Nephron (organoid): Measurements from ENCODE around the gene UPK3BL1.
"Not testable (repeated sequence)": the region's sequence is repeated elsewhere in the genome, so short reads cannot be mapped to it uniquely, and the experiment has no call there.

Source experiments
- H3K27ac Mint-ChIP-seq, 3 experiments: 2 replicates each; pipeline ENCODE4 v1.8.0; 2020; ENCODE audit warnings: mixed read lengths in 3 of 3, mild to moderate bottlenecking in 2 of 3, moderate library complexity in 1 of 3
- H3K27me3 Mint-ChIP-seq: 2 replicates; pipeline ENCODE4 v1.8.0; 2021; ENCODE audit warnings: low read depth, mild to moderate bottlenecking, moderate library complexity, mixed read lengths
- H3K36me3 Mint-ChIP-seq: 2 replicates; pipeline ENCODE4 v1.8.0; 2020; ENCODE audit warnings: low read depth, mixed read lengths
- H3K4me1 Mint-ChIP-seq: 2 replicates; pipeline ENCODE4 v1.8.0; 2020; ENCODE audit warnings: mixed read lengths
- H3K4me3 Mint-ChIP-seq, 3 experiments: 2 replicates each; pipeline ENCODE4 v1.8.0; 2020; ENCODE audit warnings: mild to moderate bottlenecking in 3 of 3, mixed read lengths in 3 of 3, moderate library complexity in 2 of 3
- H3K9me3 Mint-ChIP-seq: 2 replicates; pipeline ENCODE4 v1.8.0; 2020; ENCODE audit warnings: mixed read lengths
- TF ChIP-seq, protein P1 (sequence below), 3 experiments: fragments of 200-600 bp; sonication (generic); IDR thresholded peaks; one replicate each; pipeline ENCODE4 v1.5.0; 2021; ENCODE audit warnings: antibody characterized with exemption in 3 of 3; ENCODE audit not compliant: unreplicated experiment in 3 of 3

Gene UPK3BL1

GRCh38 chr7:102642691-102643090 is at the start of gene UPK3BL1:
TSS of gene UPK3BL1 (minus strand) at chr7:102642791. CDS start at chr7:102642741, 50 bp downstream.
- H3K4me3 Mint-ChIP-seq, H3K4me1 Mint-ChIP-seq, H3K36me3 Mint-ChIP-seq: not testable (repeated sequence)

DNA sequence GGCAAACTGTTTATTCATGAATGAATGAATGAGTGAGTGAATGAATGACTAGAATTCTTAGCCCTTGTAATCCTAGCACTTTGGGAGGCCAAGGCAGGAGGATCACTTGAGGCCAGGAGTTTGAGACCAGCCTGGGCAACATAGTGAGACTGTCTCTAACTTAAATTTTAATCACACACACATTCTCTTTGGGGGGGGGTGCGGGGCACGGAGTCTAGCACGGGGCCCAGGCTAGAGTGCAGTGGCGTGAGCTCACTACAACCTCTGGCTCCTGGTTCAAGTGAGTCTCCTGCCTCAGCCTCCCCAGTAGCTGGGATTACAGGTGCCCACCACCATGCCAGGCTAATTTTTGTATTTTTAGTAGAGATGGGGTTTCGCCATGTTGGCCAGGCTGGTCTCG is 48.0 kb upstream of the UPK3BL1 start:
- H3K9me3 Mint-ChIP-seq, H3K27ac Mint-ChIP-seq, H3K36me3 Mint-ChIP-seq, H3K4me3 Mint-ChIP-seq, H3K4me1 Mint-ChIP-seq: not testable (repeated sequence)
- H3K27me3 Mint-ChIP-seq = peaks cover 29% of the 10 kb centered on the region

More at GRCh38 chr7:102642691-102643090, at the start of gene UPK3BL1:
- not testable (repeated sequence) for H3K9me3 Mint-ChIP-seq, H3K27me3 Mint-ChIP-seq, H3K27ac Mint-ChIP-seq

- not testable (repeated sequence) for H3K36me3 Mint-ChIP-seq, H3K9me3 Mint-ChIP-seq, H3K4me3 Mint-ChIP-seq, H3K27ac Mint-ChIP-seq, H3K4me1 Mint-ChIP-seq
- H3K27me3 Mint-ChIP-seq = peaks cover 26% of the 10 kb centered on the region
Observed at GRCh38 chr7:102689436-102690282, 47.1 kb upstream of the UPK3BL1 start.

DNA sequence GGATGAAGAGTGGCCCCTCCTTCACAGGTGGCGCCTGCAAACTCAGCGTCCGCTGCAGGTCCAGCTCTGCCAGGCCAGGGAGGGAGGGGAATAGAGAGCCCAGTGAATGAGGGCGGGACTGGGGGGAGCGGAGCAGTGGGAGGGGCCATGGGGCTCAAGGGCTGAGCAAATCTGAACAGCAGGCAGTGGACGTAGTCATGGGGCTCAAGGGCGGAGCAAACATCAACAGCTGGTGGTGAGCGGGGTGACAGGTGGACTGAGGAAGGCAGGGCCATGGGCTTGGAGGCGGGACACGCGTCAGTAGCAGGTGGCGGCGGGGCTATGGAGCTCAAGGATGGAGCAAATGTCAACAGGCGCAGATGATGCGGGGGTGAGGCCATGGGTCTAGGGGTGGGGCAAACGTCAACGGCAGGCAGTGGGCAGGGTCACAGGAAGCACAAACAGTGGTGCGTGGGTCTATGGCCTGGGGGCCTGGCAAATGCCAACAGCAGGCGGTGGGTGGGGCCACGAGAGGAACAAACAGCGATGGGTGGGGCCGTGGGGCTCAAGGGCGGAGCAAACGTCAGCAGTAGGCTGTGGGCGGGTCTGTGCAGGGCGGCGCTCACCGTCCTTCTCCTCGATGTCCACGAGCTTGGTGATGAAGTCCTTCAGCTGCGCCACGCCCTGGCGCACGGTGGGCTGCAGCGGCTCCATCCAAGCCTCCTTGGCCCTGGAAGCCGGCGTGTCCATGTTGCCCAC is 45.9 kb upstream of the UPK3BL1 start:
- not testable (repeated sequence) for H3K9me3 Mint-ChIP-seq, H3K4me3 Mint-ChIP-seq

DNA sequence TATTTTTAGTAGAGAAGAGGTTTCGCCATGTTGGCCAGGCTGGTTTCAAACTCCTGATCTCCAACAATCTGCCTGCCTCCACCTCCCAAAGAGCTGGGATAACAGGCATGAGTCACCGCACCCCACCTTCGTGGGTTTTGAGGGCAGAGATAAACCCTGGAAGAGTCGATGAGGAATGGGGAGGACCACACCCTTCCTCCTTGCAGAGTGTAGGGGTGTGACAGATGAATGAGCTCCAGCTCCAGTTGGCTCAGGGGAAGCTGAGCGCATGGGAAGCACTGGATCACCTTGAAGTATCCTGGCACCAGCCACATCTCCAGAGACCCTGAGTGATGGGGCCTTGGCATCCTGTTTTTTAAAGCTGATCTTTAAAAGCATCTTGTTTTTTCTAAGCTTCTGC is 40.0 kb upstream of the UPK3BL1 start:
- not testable (repeated sequence) for H3K27ac Mint-ChIP-seq, H3K27me3 Mint-ChIP-seq, H3K9me3 Mint-ChIP-seq, H3K36me3 Mint-ChIP-seq, H3K4me1 Mint-ChIP-seq, H3K4me3 Mint-ChIP-seq

More for the DNA sequence above, 45.9 kb upstream of the UPK3BL1 start:
- not testable (repeated sequence) for H3K36me3 Mint-ChIP-seq, H3K4me1 Mint-ChIP-seq, H3K27ac Mint-ChIP-seq
- H3K27me3 Mint-ChIP-seq = peaks cover 20% of the 10 kb centered on the region

DNA sequence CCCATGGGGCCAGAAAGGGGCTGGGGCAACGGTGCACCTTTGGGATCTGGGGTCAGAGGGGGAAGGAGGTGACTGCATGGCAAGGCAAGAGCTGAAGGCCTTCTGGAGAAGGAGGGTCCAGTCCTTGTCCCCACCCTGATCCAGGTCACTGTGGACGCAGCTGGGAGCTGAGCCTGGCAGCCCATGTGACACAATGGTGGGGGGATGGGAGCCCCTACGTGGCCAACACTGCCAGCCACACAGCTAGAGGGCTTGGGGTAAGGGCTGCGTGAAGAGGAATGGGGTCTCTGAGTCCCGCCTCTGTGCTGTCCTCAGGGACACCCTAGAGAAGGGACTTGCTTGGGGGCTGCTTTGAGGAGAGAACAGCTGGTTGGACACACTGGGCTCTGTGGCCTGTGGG is 38.2 kb upstream of the UPK3BL1 start:
- not testable (repeated sequence) for H3K27ac Mint-ChIP-seq, H3K4me1 Mint-ChIP-seq, H3K9me3 Mint-ChIP-seq, H3K36me3 Mint-ChIP-seq, H3K4me3 Mint-ChIP-seq, H3K27me3 Mint-ChIP-seq

- H3K27me3 Mint-ChIP-seq, H3K4me1 Mint-ChIP-seq, H3K9me3 Mint-ChIP-seq, H3K27ac Mint-ChIP-seq, H3K36me3 Mint-ChIP-seq, H3K4me3 Mint-ChIP-seq: not testable (repeated sequence)
Observed at GRCh38 chr7:102675545-102675944, 33.0 kb upstream of the UPK3BL1 start.

- H3K4me3 Mint-ChIP-seq, H3K36me3 Mint-ChIP-seq, H3K27ac Mint-ChIP-seq, H3K27me3 Mint-ChIP-seq, H3K9me3 Mint-ChIP-seq, H3K4me1 Mint-ChIP-seq: not testable (repeated sequence)
Observed at GRCh38 chr7:102673447-102674067, 31.0 kb upstream of the UPK3BL1 start.

GRCh38 chr7:102671956-102672307 is 29.3 kb upstream of the UPK3BL1 start:
- not testable (repeated sequence) for H3K27me3 Mint-ChIP-seq, H3K4me1 Mint-ChIP-seq, H3K4me3 Mint-ChIP-seq, H3K36me3 Mint-ChIP-seq, H3K9me3 Mint-ChIP-seq
- H3K27ac Mint-ChIP-seq = peak overlapping the region in 1 of 3 experiments; percentile 50

- Mint-ChIP-seq H3K4me3 (peak within 1 kb of the TSS; percentile 82 to 84 (median 84)), H3K27ac (peak within 1 kb of the TSS; percentile 50 to 82 (median 78))
- not testable (repeated sequence) for H3K9me3 Mint-ChIP-seq, H3K27me3 Mint-ChIP-seq, H3K36me3 Mint-ChIP-seq, H3K4me1 Mint-ChIP-seq
- TF ChIP-seq, protein P1, sequence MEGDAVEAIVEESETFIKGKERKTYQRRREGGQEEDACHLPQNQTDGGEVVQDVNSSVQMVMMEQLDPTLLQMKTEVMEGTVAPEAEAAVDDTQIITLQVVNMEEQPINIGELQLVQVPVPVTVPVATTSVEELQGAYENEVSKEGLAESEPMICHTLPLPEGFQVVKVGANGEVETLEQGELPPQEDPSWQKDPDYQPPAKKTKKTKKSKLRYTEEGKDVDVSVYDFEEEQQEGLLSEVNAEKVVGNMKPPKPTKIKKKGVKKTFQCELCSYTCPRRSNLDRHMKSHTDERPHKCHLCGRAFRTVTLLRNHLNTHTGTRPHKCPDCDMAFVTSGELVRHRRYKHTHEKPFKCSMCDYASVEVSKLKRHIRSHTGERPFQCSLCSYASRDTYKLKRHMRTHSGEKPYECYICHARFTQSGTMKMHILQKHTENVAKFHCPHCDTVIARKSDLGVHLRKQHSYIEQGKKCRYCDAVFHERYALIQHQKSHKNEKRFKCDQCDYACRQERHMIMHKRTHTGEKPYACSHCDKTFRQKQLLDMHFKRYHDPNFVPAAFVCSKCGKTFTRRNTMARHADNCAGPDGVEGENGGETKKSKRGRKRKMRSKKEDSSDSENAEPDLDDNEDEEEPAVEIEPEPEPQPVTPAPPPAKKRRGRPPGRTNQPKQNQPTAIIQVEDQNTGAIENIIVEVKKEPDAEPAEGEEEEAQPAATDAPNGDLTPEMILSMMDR (IDR thresholded peaks at IDR 0.05; ENCODE audit: unreplicated experiment in 3 of 3) = peak in 1 of 3 experiments; percentile 10
Observed at GRCh38 chr7:102671166-102671955, 28.8 kb upstream of the UPK3BL1 start, which contains the start of gene POLR2J2. TSS of gene POLR2J2 (minus strand) at chr7:102671663. CDS start at chr7:102671601, 62 bp downstream.

DNA sequence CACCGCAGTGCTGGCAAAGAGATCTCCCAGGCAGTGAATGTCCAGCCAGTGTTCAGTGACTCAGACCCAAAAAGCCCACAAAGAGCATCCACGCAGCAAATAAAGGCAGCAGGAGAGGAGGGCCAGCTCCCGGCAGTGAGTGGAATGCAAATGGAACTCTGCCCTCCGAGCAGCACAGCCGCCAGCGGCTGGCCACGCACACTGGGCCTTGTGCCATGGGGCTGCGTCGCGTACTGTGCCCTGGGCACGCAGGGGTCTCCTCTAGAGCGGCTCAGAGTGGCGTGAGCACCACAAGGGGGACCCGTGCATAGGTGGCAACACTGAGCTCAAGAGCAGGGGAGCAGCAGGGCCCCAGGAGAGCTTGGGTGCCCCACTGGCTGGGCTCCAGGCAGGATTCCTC is 24.9 kb upstream of the UPK3BL1 start:
- H3K27ac Mint-ChIP-seq, H3K4me1 Mint-ChIP-seq: not testable (repeated sequence)

DNA sequence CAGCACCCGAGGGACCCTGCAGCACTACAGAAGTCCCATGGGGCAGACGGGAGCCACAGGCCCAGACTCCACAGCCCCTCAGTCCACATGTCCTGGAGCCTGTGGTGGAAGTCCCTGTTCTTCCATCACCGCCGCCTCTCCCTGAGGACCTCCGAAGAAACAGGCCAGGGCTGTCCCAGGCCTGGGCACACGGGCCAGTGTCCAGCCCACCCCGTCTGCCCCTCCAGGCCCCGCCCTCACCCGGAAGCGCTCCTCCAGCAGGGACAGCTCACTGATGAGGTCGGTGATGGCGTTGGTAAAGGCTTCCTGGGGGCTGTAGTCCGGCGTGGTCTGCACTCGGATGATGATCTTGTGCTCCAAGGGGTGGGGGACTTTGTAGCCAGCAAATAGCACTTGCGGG is 24.3 kb upstream of the UPK3BL1 start:
- H3K4me3 Mint-ChIP-seq, H3K27ac Mint-ChIP-seq, H3K27me3 Mint-ChIP-seq, H3K4me1 Mint-ChIP-seq, H3K36me3 Mint-ChIP-seq, H3K9me3 Mint-ChIP-seq: not testable (repeated sequence)

More for the DNA sequence above, 24.9 kb upstream of the UPK3BL1 start:
- not testable (repeated sequence) for H3K36me3 Mint-ChIP-seq, H3K4me3 Mint-ChIP-seq, H3K9me3 Mint-ChIP-seq, H3K27me3 Mint-ChIP-seq

GRCh38 chr7:102664765-102665164 is 22.2 kb upstream of the UPK3BL1 start:
- H3K27me3 Mint-ChIP-seq, H3K4me3 Mint-ChIP-seq, H3K4me1 Mint-ChIP-seq, H3K27ac Mint-ChIP-seq, H3K36me3 Mint-ChIP-seq, H3K9me3 Mint-ChIP-seq: not testable (repeated sequence)
